IMR-90 (cell line): ENCODE measurements around the gene PTGES2. TPM values are rescaled to one million over a fixed set of nuclear protein-coding genes. Genes with fewer than 3 reads are reported as not detected.
A peak's percentile ranks its signal among the peaks of the same experiment; 100 is the strongest.

ENCODE experiments used
- ATAC-seq: fragments of 200-7000 bp; cut with Tn5 transposase; 2 replicates; pipeline ENCODE4 v1.9.1; 2020; ENCODE audit warnings: low read depth, mild to moderate bottlenecking, moderate library complexity
- BruUV-seq: library from RNA; stranded (reverse); fragments of 400-500 nt; replicated peaks from 2 replicates; lab custom pipeline; 2021; lab: Mats Ljungman, UMichigan
- CTCF ChIA-PET: fragments of 300-600 bp; formaldehyde crosslinking; extraction: SDS; loops from one replicate; lab custom pipeline; 2021; ENCODE audit warnings: antibody characterized with exemption; lab: Yijun Ruan, JAX
- POLR2A ChIA-PET: fragments of 300-600 bp; sonication (Branson Sonifier 250); formaldehyde crosslinking; loops from one replicate; lab custom pipeline; 2022; ENCODE audit warnings: antibody characterized with exemption; ENCODE audit not compliant: unreplicated experiment; lab: Charles Lee
- DNase-seq: peaks from one replicate; pipeline ENCODE4 v3.0.0; 2013
- H2AFZ ChIP-seq: replicated peaks from 2 replicates; pipeline ENCODE3; 2013; ENCODE audit warnings: low read length, mild to moderate bottlenecking; ENCODE audit not compliant: poor library complexity
- H2AK5ac ChIP-seq: 2 replicates; pipeline ENCODE4 v1.6.1; 2013; ENCODE audit warnings: low read depth, low read length, inconsistent platforms
- H2AK9ac ChIP-seq: replicated peaks from 2 replicates; pipeline ENCODE3; 2013; ENCODE audit warnings: mild to moderate bottlenecking, low read depth, low read length, moderate library complexity; ENCODE audit not compliant: poor library complexity
- H2BK120ac ChIP-seq: 2 replicates; pipeline ENCODE4 v1.6.1; 2013; ENCODE audit warnings: low read depth, low read length, inconsistent platforms
- H2BK15ac ChIP-seq: 3 replicates; pipeline ENCODE4 v1.6.1; 2013; ENCODE audit warnings: low read depth, low read length, inconsistent platforms
- H2BK20ac ChIP-seq: 2 replicates; pipeline ENCODE4 v1.6.1; 2013; ENCODE audit warnings: low read depth, mild to moderate bottlenecking, inconsistent platforms, low read length, moderate library complexity
- H2BK5ac ChIP-seq: 2 replicates; pipeline ENCODE4 v1.6.1; 2013; ENCODE audit warnings: mild to moderate bottlenecking, low read depth, low read length, inconsistent platforms; ENCODE audit not compliant: poor library complexity, severe bottlenecking
- H3K14ac ChIP-seq: replicated peaks from 2 replicates; pipeline ENCODE4 v1.6.1; 2013; ENCODE audit warnings: low read depth, low read length, inconsistent platforms
- H3K18ac ChIP-seq: 2 replicates; pipeline ENCODE4 v1.6.1; 2013; ENCODE audit warnings: low read depth, low read length, control low read depth
- H3K23ac ChIP-seq: 2 replicates; pipeline ENCODE4 v1.6.1; 2013; ENCODE audit warnings: low read depth, low read length, inconsistent platforms
- H3K27ac ChIP-seq: 2 replicates; pipeline ENCODE4 v1.5.1; 2013; ENCODE audit warnings: mild to moderate bottlenecking, control low read depth, low read length; ENCODE audit not compliant: insufficient read depth
- H3K27me3 ChIP-seq: 2 replicates; pipeline ENCODE4 v1.6.1; 2013; ENCODE audit warnings: low read length; ENCODE audit not compliant: control insufficient read depth, insufficient read depth
- H3K36me3 ChIP-seq: 2 replicates; pipeline ENCODE4 v1.6.1; 2013; ENCODE audit warnings: low read length, mixed read lengths; ENCODE audit not compliant: control insufficient read depth, insufficient read depth
- H3K4ac ChIP-seq: 2 replicates; pipeline ENCODE4 v1.6.1; 2013; ENCODE audit warnings: low read depth, low read length, inconsistent platforms
- H3K4me1 ChIP-seq: 2 replicates; pipeline ENCODE4 v1.6.1; 2013; ENCODE audit warnings: low read length, mixed read lengths; ENCODE audit not compliant: control insufficient read depth, insufficient read depth
- H3K4me2 ChIP-seq: 2 replicates; pipeline ENCODE4 v1.6.1; 2013; ENCODE audit warnings: low read depth, mild to moderate bottlenecking, control low read depth, low read length, moderate library complexity
- H3K4me3 ChIP-seq: 2 replicates; pipeline ENCODE4 v1.5.1; 2013; ENCODE audit warnings: low read depth, mild to moderate bottlenecking, control low read depth, low read length, moderate library complexity; ENCODE audit not compliant: insufficient read depth
- H3K56ac ChIP-seq: 2 replicates; pipeline ENCODE4 v1.6.1; 2013; ENCODE audit warnings: low read length, inconsistent platforms; ENCODE audit not compliant: insufficient read depth; ENCODE audit errors: extremely low read depth
- H3K79me1 ChIP-seq, 2 experiments: 2 replicates each; pipeline ENCODE4 v1.6.1; 2013; ENCODE audit warnings: low read length in 2 of 2, inconsistent platforms in 1 of 2, low read depth in 1 of 2
- H3K9ac ChIP-seq: 2 replicates; pipeline ENCODE4 v1.6.1; 2013; ENCODE audit warnings: low read depth, low read length, control low read depth
- H3K9me1 ChIP-seq: 2 replicates; pipeline ENCODE4 v1.6.1; 2013; ENCODE audit warnings: low read length, inconsistent platforms; ENCODE audit not compliant: insufficient read depth
- H3K9me3 ChIP-seq: 2 replicates; pipeline ENCODE4 v1.6.1; 2013; ENCODE audit warnings: low read length; ENCODE audit not compliant: control insufficient read depth, insufficient read depth
- H4K20me1 ChIP-seq: 2 replicates; pipeline ENCODE4 v1.6.1; 2013; ENCODE audit warnings: low read length, inconsistent platforms; ENCODE audit not compliant: insufficient read depth
- H4K5ac ChIP-seq: 2 replicates; pipeline ENCODE4 v1.6.1; 2013; ENCODE audit warnings: mild to moderate bottlenecking, low read depth, low read length, control low read depth
- H4K8ac ChIP-seq, 2 experiments: 2 replicates each; pipeline ENCODE4 v1.6.1; 2013; ENCODE audit warnings: low read depth in 2 of 2, low read length in 2 of 2, control low read depth in 1 of 2, inconsistent platforms in 1 of 2
- H4K91ac ChIP-seq: 2 replicates; pipeline ENCODE4 v1.6.1; 2013; ENCODE audit warnings: low read depth, low read length, inconsistent platforms; ENCODE audit not compliant: insufficient read depth
- CEBPB ChIP-seq: IDR thresholded peaks from 2 replicates; pipeline ENCODE4 v1.6.1; 2012; ENCODE audit warnings: low read depth, low read length, improper control_type of control experiment
- CHD1 ChIP-seq: IDR thresholded peaks from 2 replicates; pipeline ENCODE4 v1.6.1; 2012; ENCODE audit warnings: low read depth, low read length, improper control_type of control experiment
- CTCF ChIP-seq: conservative IDR thresholded peaks from 2 replicates; pipeline ENCODE4 v1.5.1; 2012; ENCODE audit warnings: mild to moderate bottlenecking, low read depth, low read length, improper control_type of control experiment
- ELK1 ChIP-seq: fragments of 150-350 bp; IDR thresholded peaks from 2 replicates; pipeline ENCODE4 v1.6.1; 2016; ENCODE audit warnings: low read depth, mild to moderate bottlenecking, low read length, moderate library complexity, borderline replicate concordance
- FOS ChIP-seq: fragments of 150-350 bp; IDR thresholded peaks from 2 replicates; pipeline ENCODE4 v1.6.1; 2016; ENCODE audit warnings: low read depth, low read length
- MAFK ChIP-seq: IDR thresholded peaks from 2 replicates; pipeline ENCODE4 v1.6.1; 2012; ENCODE audit warnings: low read depth, low read length, improper control_type of control experiment
- MXI1 ChIP-seq: IDR thresholded peaks from 2 replicates; pipeline ENCODE4 v1.6.1; 2012; ENCODE audit warnings: low read depth, mild to moderate bottlenecking, low read length, moderate library complexity, borderline replicate concordance
- NFE2L2 ChIP-seq: fragments of 150-350 bp; IDR thresholded peaks from 2 replicates; pipeline ENCODE4 v1.6.1; 2016; ENCODE audit warnings: low read depth, mild to moderate bottlenecking, low read length
- POLR2A ChIP-seq: IDR thresholded peaks from 2 replicates; pipeline ENCODE4 v1.6.1; 2012; ENCODE audit warnings: mild to moderate bottlenecking, low read depth, low read length
- RCOR1 ChIP-seq: IDR thresholded peaks from 2 replicates; pipeline ENCODE4 v1.6.1; 2012; ENCODE audit warnings: mild to moderate bottlenecking, low read length, improper control_type of control experiment; ENCODE audit not compliant: insufficient replicate concordance
- RFX5 ChIP-seq: IDR thresholded peaks from 2 replicates; pipeline ENCODE4 v1.8.0; 2012; ENCODE audit warnings: low read depth, mild to moderate bottlenecking, low read length, moderate library complexity
- SMC3 ChIP-seq: fragments of 150-350 bp; IDR thresholded peaks from 2 replicates; pipeline ENCODE4 v1.6.1; 2016; ENCODE audit warnings: low read depth, mild to moderate bottlenecking, antibody characterized with exemption, low read length, moderate library complexity
- USF2 ChIP-seq: fragments of 150-350 bp; IDR thresholded peaks from 2 replicates; pipeline ENCODE4 v1.6.1; 2017; ENCODE audit warnings: mild to moderate bottlenecking, antibody characterized with exemption, low read length, low read depth
- WGBS, 2 experiments: methylation state at CpG; one replicate each; pipeline versions ENCODE4 v1.1.5 to v1.1.7; 2013; ENCODE audit warnings: missing lambda C conversion rate in 2 of 2; ENCODE audit not compliant: insufficient read length in 1 of 2; ENCODE audit errors: extremely low coverage in 2 of 2; 5-methylcytosine and 5-hydroxymethylcytosine counted together
- dilution Hi-C: fragments of 300-500 bp; cut with HindIII; formaldehyde crosslinking; loops from one replicate; pipeline ENCODE4 v1.14.3; 2018; ENCODE audit warnings: low sequenced_read_pairs; ENCODE audit not compliant: unreplicated experiment
- in situ Hi-C: fragments of 300-500 bp; cut with MboI; formaldehyde crosslinking; loops from 3 replicates; pipeline ENCODE4 v1.14.3; 2019; ENCODE audit warnings: low sequenced_read_pairs, inconsistent platforms, mixed read lengths
- intact Hi-C: fragments of 100-400 bp; cut with micrococcal nuclease; formaldehyde crosslinking; loops from 2 replicates; pipeline ENCODE4 v1.10.0; 2022
- polyA plus RNA-seq, 3 experiments: library from polyadenylated mRNA; depleted of rRNA; stranded (reverse); fragments of >200 nt; gene quantifications; 2 replicates each; pipeline ENCODE4 v1.2.3, GENCODE V29; 2012; ENCODE audit warnings: low replicate concordance in 1 of 3
- total RNA-seq: library from RNA; depleted of rRNA; stranded (reverse); fragments of >200 nt; gene quantifications from 2 replicates; pipeline ENCODE4 v1.2.3, GENCODE V29; 2012

Gene PTGES2
- total and polyA plus RNA-seq, 2 of the 4 experiments (the other 2 are of a cell fraction), result 100 to 107 TPM

- peak overlapping the region; percentile 26 for H2AK5ac ChIP-seq
- no peak overlapping the region for H4K91ac ChIP-seq
- no peak for DNase-seq
- peaks cover 0 to 73% of the 10 kb centered on the region in 2 experiments; a peak in 2 of 4 replicates for H3K79me1 ChIP-seq
- H3K4me2 ChIP-seq, result no peak overlapping the region
- TF ChIP-seq RCOR1 (no peak), SMC3 (no peak), CTCF (no peak), MXI1 (no peak), ELK1 (no peak), POLR2A (no peak), FOS (no peak), RFX5 (no peak), USF2 (no peak), MAFK (no peak), NFE2L2 (no peak), CEBPB (no peak), CHD1 (no peak)
- H3K9ac ChIP-seq, result no peak overlapping the region
- no peaks in the 10 kb centered on the region for H3K36me3 ChIP-seq
- H4K5ac ChIP-seq, result no peak overlapping the region
- H2BK15ac ChIP-seq, result no peak overlapping the region
- no peak overlapping the region for H3K56ac ChIP-seq
- peaks cover 38% of the 10 kb centered on the region for H3K4me1 ChIP-seq
- no peak overlapping the region for H2AK9ac ChIP-seq
- in situ Hi-C loops (no loop called here), intact Hi-C loops (no loop called here), dilution Hi-C loops (no loop called here)
- H3K27me3 ChIP-seq, result no peaks in the 10 kb centered on the region
- H2BK20ac ChIP-seq, result no peak overlapping the region
- H2BK120ac ChIP-seq, result no peak overlapping the region
- H3K9me1 ChIP-seq, result peaks cover 13% of the 10 kb centered on the region
- peak overlapping the region; percentile 32 for H3K4ac ChIP-seq
- no TSS peak for BruUV-seq
- no peak for ATAC-seq
- ChIA-PET POLR2A (interaction anchor here (0.7 kb wide), 1 partner anchor 103 kb away, joined by 3 read pairs; no protein-coding TSS in a partner anchor), CTCF (interaction anchor here (0.5 kb wide), 1 partner anchor 8 kb away, joined by 5 read pairs; no protein-coding TSS in a partner anchor)
- H2BK5ac ChIP-seq, result no peak overlapping the region
- no peaks in the 10 kb centered on the region for H3K9me3 ChIP-seq
- H2AFZ ChIP-seq, result no peak overlapping the region
- no peak overlapping the region for H3K4me3 ChIP-seq
- peak overlapping the region; percentile 42; the same call in 1 of the 2 replicates for H3K27ac ChIP-seq
- H3K18ac ChIP-seq, result 0 out of 2 replicates have a peak overlapping the region, but pooled peaks have one; percentile 25
- no peak overlapping the region for H3K23ac ChIP-seq
- H4K8ac ChIP-seq, result peak overlapping the region in 1 of 2 experiments; percentile 46; a peak in 1 of 4 replicates
- peaks cover 11% of the 10 kb centered on the region for H4K20me1 ChIP-seq
- H3K14ac ChIP-seq, result peak overlapping the region; percentile 53; the same call in 1 of the 2 replicates
- WGBS, 2 experiments, result no CpG with 5 or more reads among the region's 7 CpGs
These were observed 49.6 kb downstream of the PTGES2 start for GRCh38 chr9:128077847-128078503.
